ENCODE data around the gene SNCG.

DNA sequence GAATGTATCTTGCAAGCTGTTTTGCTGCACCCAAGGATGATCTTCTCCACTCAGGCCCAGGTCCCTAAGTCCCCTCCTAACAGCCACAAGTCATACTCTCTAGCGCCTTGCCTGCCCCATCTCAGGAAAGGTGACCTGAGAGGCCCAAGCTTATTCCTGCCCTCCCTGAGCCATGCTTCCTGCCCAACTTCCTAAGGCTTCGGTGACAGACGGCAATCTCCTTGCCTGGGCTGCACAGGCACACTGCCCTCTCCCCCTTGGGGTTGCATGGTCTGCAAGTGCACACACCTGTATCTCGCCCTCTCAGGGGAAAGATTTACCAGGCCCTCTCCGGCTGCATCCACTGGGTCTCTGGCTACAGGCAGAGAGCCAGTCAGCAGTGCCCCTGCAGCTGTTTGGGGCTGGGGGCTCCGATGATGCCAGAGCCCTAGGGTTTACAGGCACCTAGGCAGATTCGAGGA is 9.1 kb downstream of the SNCG start:
- TF ChIP-seq POLR2A (IDR thresholded peaks at IDR 0.05; ENCODE audit: borderline replicate concordance, extremely low read depth, insufficient read depth, insufficient read length) (no peak), FOSL1 (IDR thresholded peaks at IDR 0.05; ENCODE audit: low read depth) (no peak), TCF7L2 (IDR thresholded peaks at IDR 0.05; ENCODE audit: borderline replicate concordance, extremely low read depth, insufficient read depth, insufficient read length) (no peak)
- TF ChIP-seq, protein P1, sequence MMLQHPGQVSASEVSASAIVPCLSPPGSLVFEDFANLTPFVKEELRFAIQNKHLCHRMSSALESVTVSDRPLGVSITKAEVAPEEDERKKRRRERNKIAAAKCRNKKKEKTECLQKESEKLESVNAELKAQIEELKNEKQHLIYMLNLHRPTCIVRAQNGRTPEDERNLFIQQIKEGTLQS (IDR thresholded peaks at IDR 0.05) = no peak
- TF ChIP-seq, protein P2, sequence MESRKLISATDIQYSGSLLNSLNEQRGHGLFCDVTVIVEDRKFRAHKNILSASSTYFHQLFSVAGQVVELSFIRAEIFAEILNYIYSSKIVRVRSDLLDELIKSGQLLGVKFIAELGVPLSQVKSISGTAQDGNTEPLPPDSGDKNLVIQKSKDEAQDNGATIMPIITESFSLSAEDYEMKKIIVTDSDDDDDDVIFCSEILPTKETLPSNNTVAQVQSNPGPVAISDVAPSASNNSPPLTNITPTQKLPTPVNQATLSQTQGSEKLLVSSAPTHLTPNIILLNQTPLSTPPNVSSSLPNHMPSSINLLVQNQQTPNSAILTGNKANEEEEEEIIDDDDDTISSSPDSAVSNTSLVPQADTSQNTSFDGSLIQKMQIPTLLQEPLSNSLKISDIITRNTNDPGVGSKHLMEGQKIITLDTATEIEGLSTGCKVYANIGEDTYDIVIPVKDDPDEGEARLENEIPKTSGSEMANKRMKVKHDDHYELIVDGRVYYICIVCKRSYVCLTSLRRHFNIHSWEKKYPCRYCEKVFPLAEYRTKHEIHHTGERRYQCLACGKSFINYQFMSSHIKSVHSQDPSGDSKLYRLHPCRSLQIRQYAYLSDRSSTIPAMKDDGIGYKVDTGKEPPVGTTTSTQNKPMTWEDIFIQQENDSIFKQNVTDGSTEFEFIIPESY (IDR thresholded peaks at IDR 0.05; ENCODE audit: extremely low read depth, insufficient replicate concordance, low read length) = no peak
- TF ChIP-seq, protein P3, sequence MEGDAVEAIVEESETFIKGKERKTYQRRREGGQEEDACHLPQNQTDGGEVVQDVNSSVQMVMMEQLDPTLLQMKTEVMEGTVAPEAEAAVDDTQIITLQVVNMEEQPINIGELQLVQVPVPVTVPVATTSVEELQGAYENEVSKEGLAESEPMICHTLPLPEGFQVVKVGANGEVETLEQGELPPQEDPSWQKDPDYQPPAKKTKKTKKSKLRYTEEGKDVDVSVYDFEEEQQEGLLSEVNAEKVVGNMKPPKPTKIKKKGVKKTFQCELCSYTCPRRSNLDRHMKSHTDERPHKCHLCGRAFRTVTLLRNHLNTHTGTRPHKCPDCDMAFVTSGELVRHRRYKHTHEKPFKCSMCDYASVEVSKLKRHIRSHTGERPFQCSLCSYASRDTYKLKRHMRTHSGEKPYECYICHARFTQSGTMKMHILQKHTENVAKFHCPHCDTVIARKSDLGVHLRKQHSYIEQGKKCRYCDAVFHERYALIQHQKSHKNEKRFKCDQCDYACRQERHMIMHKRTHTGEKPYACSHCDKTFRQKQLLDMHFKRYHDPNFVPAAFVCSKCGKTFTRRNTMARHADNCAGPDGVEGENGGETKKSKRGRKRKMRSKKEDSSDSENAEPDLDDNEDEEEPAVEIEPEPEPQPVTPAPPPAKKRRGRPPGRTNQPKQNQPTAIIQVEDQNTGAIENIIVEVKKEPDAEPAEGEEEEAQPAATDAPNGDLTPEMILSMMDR (IDR thresholded peaks at IDR 0.05 in 2 of 3, conservative IDR thresholded peaks at IDR 0.05 in 1 of 3; ENCODE audit: borderline replicate concordance in 1 of 3, insufficient read depth in 1 of 3, low read depth in 2 of 3, low read length in 2 of 3) = no peak

Measured in HCT116 (cell line).